ENCODE results near the gene BUB1. TPM values are rescaled to one million over a fixed set of nuclear protein-coding genes. Genes with fewer than 3 reads are reported as not detected.
A peak's percentile ranks its signal among the peaks of the same experiment; 100 is the strongest.

The BUB1 gene
- total and polyA plus RNA-seq, 12 donors: 0.12 to 4.5 (median 0.48) TPM

GRCh38 chr2:110674620-110675555 is 3.0 kb downstream of the BUB1 start:
- no peak for DNase-seq
- H3K27me3 ChIP-seq: no peaks in the 10 kb centered on the region
- 28 to 31% methylated on average over 7 of the region's 7 CpGs for WGBS, 2 donors
- no peaks in the 10 kb centered on the region for H3K9me3 ChIP-seq
- peak overlapping the region in 4 of 10 donors; percentile 1 to 22 (median 4) for H3K4me3 ChIP-seq
- TF ChIP-seq CTCF (IDR thresholded peaks at IDR 0.05): no peak
- peak in 1 of 8 donors; percentile 26 for ATAC-seq
- intact Hi-C loops (cut with DNase I): loop anchor here in 1 of 10 donors (10.0 kb wide), 1 partner anchor 80 kb away; no protein-coding TSS in a partner anchor
- peak overlapping the region in 5 of 10 donors; percentile 6 to 64 (median 27) for H3K27ac ChIP-seq
- peaks cover 2 to 42% (median 22%) of the 10 kb centered on the region in 9 donors for H3K4me1 ChIP-seq
- peaks cover 0 to 25% (median 0%) of the 10 kb centered on the region in 9 donors for H3K36me3 ChIP-seq

GRCh38 chr2:110673201-110673600 is 4.7 kb downstream of the BUB1 start:
- Histone ChIP-seq H3K36me3 (peaks cover 0 to 37% (median 0%) of the 10 kb centered on the region in 9 donors), H3K27me3 (no peaks in the 10 kb centered on the region), H3K4me3 (no peak overlapping the region), H3K9me3 (no peaks in the 10 kb centered on the region), H3K27ac (no peak overlapping the region), H3K4me1 (peaks cover 0 to 31% (median 11%) of the 10 kb centered on the region in 9 donors)
- no peak for TF ChIP-seq CTCF (IDR thresholded peaks at IDR 0.05)
- no peak for ATAC-seq
- DNase-seq: no peak
- intact Hi-C loops (cut with DNase I): loop anchor here in 1 of 10 donors (10.0 kb wide), 1 partner anchor 82 kb away; no protein-coding TSS in a partner anchor
- WGBS, 2 donors: 98 to 99% methylated on average over 4 of the region's 4 CpGs

GRCh38 chr2:110670826-110671225 is 7.0 kb downstream of the BUB1 start:
- Histone ChIP-seq H3K4me1 (peaks cover 0 to 14% (median 4%) of the 10 kb centered on the region in 9 donors), H3K27me3 (no peaks in the 10 kb centered on the region), H3K9me3 (no peaks in the 10 kb centered on the region), H3K4me3 (no peak overlapping the region), H3K36me3 (peaks cover 0 to 59% (median 0%) of the 10 kb centered on the region in 9 donors), H3K27ac (no peak overlapping the region)
- no peak for DNase-seq
- no peak for TF ChIP-seq CTCF (IDR thresholded peaks at IDR 0.05)
- intact Hi-C loops (cut with DNase I): loop anchor here in 1 of 10 donors (10.0 kb wide), 1 partner anchor 84 kb away; no protein-coding TSS in a partner anchor
- no peak for ATAC-seq
- WGBS, 2 donors: 97 to 98% methylated on average over 5 of the region's 5 CpGs

GRCh38 chr2:110669079-110669478 is 8.8 kb downstream of the BUB1 start:
- no peak for TF ChIP-seq CTCF (IDR thresholded peaks at IDR 0.05)
- H3K27me3 ChIP-seq: no peaks in the 10 kb centered on the region
- no peak for DNase-seq
- no peak overlapping the region for H3K27ac ChIP-seq
- intact Hi-C loops (cut with DNase I): no loop called here
- no peaks in the 10 kb centered on the region for H3K4me1 ChIP-seq
- H3K4me3 ChIP-seq: no peak overlapping the region
- no peaks in the 10 kb centered on the region for H3K9me3 ChIP-seq
- H3K36me3 ChIP-seq: peaks cover 0 to 70% (median 0%) of the 10 kb centered on the region in 9 donors
- no peak for ATAC-seq
- WGBS, 2 donors: 90 to 94% methylated on average over 1 of the region's 1 CpG
